Adrenal gland (tissue), 5 donors: ENCODE data around the gene CANX.
"Not testable (repeated sequence)": the region's sequence is repeated elsewhere in the genome, so short reads cannot be mapped to it uniquely, and the experiment has no call there.

Experiments
- POLR2A ChIP-seq, 2 donors: fragments of 450-650 bp; IDR thresholded peaks; one replicate each; pipeline ENCODE4 v1.6.1; 2017; ENCODE audit warnings: antibody characterized with exemption in 2 of 2, mild to moderate bottlenecking in 2 of 2, moderate library complexity in 1 of 2
- TF ChIP-seq, protein P1 (sequence below), 6 experiments: fragments of 450-650 bp in 4 of 6; fragments of 200-600 bp in 2 of 6; sonication (generic) in 1 of 6; IDR thresholded peaks; 1 replicate in 5 of 6; 2 replicates in 1 of 6; pipeline versions ENCODE4 v1.5.1 to v1.8.0; 2016 to 2021; ENCODE audit warnings: antibody characterized with exemption in 6 of 6, mild to moderate bottlenecking in 2 of 6, moderate library complexity in 1 of 6
- donor health status: DM: no; HTN: no; CAD: no.

DNA sequence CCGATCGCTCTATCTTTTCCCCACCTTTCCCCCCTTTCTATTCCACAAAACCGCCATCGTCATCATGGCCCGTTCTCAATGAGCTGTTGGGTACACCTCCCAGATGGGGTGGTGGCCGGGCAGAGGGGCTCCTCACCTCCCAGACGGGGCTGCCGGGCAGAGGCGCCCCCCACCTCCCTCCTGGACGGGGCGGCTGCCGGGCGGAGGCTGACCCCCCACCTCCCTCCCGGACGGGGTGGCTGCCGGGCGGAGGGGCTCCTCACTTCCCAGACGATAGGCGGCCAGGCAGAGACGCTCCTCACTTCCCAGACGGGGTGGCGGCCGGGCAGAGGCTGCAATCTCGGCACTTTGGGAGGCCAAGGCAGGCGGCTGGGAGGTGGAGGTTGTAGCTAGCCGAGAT, 48.5 kb upstream of the CANX start:
- TF ChIP-seq POLR2A (IDR thresholded peaks at IDR 0.05): not testable (repeated sequence)
- TF ChIP-seq, protein P1, sequence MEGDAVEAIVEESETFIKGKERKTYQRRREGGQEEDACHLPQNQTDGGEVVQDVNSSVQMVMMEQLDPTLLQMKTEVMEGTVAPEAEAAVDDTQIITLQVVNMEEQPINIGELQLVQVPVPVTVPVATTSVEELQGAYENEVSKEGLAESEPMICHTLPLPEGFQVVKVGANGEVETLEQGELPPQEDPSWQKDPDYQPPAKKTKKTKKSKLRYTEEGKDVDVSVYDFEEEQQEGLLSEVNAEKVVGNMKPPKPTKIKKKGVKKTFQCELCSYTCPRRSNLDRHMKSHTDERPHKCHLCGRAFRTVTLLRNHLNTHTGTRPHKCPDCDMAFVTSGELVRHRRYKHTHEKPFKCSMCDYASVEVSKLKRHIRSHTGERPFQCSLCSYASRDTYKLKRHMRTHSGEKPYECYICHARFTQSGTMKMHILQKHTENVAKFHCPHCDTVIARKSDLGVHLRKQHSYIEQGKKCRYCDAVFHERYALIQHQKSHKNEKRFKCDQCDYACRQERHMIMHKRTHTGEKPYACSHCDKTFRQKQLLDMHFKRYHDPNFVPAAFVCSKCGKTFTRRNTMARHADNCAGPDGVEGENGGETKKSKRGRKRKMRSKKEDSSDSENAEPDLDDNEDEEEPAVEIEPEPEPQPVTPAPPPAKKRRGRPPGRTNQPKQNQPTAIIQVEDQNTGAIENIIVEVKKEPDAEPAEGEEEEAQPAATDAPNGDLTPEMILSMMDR (IDR thresholded peaks at IDR 0.05): not testable (repeated sequence)
